ENCODE results near the gene IDH3A. TPM values are rescaled to one million over a fixed set of nuclear protein-coding genes. Genes with fewer than 3 reads are reported as not detected.
A peak's percentile ranks its signal among the peaks of the same experiment; 100 is the strongest.
"Not testable (repeated sequence)": the region's sequence is repeated elsewhere in the genome, so short reads cannot be mapped to it uniquely, and the experiment has no call there.

The IDH3A gene
- polyA plus RNA-seq, 12 donors = 33.5 to 66.0 (median 38.7) TPM; not detected in 1

- DNase-seq = no peak
Observed at GRCh38 chr15:78120523-78120922, 28.6 kb upstream of the IDH3A start.

GRCh38 chr15:78125267-78125666 lies 23.9 kb upstream of the IDH3A start:
- no peak for DNase-seq

- DNase-seq = no peak
Observed at GRCh38 chr15:78127882-78128281, 21.3 kb upstream of the IDH3A start.

GRCh38 chr15:78129077-78129750 lies 19.9 kb upstream of the IDH3A start:
- no peak for DNase-seq

- DNase-seq = no peak
Observed at GRCh38 chr15:78129751-78130287, 19.3 kb upstream of the IDH3A start.

GRCh38 chr15:78130466-78131294 lies 18.5 kb upstream of the IDH3A start:
- DNase-seq = no peak

- DNase-seq = peak; percentile 65
Observed at GRCh38 chr15:78131295-78132061, 17.7 kb upstream of the IDH3A start, which contains the start of gene CIB2. TSS of gene CIB2 (minus strand) at chr15:78131445. CDS start at chr15:78131215, 230 bp downstream.

- DNase-seq = no peak
Observed at GRCh38 chr15:78133801-78134200, 15.4 kb upstream of the IDH3A start.

GRCh38 chr15:78139578-78139977 lies 9.6 kb upstream of the IDH3A start:
- DNase-seq = no peak

GRCh38 chr15:78140292-78140691 lies 8.9 kb upstream of the IDH3A start:
- no peak for DNase-seq

- DNase-seq = no peak
Observed at GRCh38 chr15:78142332-78142731, 6.8 kb upstream of the IDH3A start.

- DNase-seq = no peak
Observed at GRCh38 chr15:78146425-78147154, 2.6 kb upstream of the IDH3A start.

- no peak for DNase-seq
Observed at GRCh38 chr15:78147566-78147965, 1.6 kb upstream of the IDH3A start.

GRCh38 chr15:78148392-78149067 lies 632 bp upstream of the IDH3A start:
- no peak for DNase-seq

- DNase-seq = peak; percentile 47
Observed at GRCh38 chr15:78149805-78150751, 916 bp downstream of the IDH3A start.

GRCh38 chr15:78151075-78151474 lies 1.9 kb downstream of the IDH3A start:
- DNase-seq = not testable (repeated sequence)

- DNase-seq = no peak
Observed at GRCh38 chr15:78154955-78155354, 5.8 kb downstream of the IDH3A start.

- DNase-seq = no peak
Observed at GRCh38 chr15:78155355-78155939, 6.3 kb downstream of the IDH3A start.

- DNase-seq = no peak
Observed at GRCh38 chr15:78156653-78157052, 7.5 kb downstream of the IDH3A start.
